GM12878 (cell line): ENCODE measurements around the gene ANAPC10. TPM values are rescaled to one million over a fixed set of nuclear protein-coding genes. Genes with fewer than 3 reads are reported as not detected.

Experiments
- ATAC-seq: fragments of 200-7000 bp; cut with Tn5 transposase; 3 replicates; pipeline ENCODE4 v1.9.1; 2020; ENCODE audit warnings: mild to moderate bottlenecking, moderate library complexity
- BruUV-seq: library from RNA; stranded (reverse); fragments of 400-500 nt; replicated peaks from 2 replicates; lab custom pipeline; 2021; lab: Mats Ljungman, UMichigan
- CTCF ChIA-PET: fragments of 300-600 bp; sonication (Branson Sonifier 250); formaldehyde crosslinking; extraction: SDS; loops from one replicate; lab custom pipeline; 2021; ENCODE audit warnings: inconsistent platforms; lab: Yijun Ruan, JAX
- POLR2A ChIA-PET: fragments of 350-600 bp; formaldehyde crosslinking; extraction: SDS; loops from one replicate; lab custom pipeline; 2021; ENCODE audit warnings: inconsistent platforms; lab: Charles Lee
- RAD21 ChIA-PET: fragments of 300-600 bp; sonication (Branson Sonifier 250); formaldehyde crosslinking; loops from one replicate; lab custom pipeline; 2023; ENCODE audit warnings: antibody characterized with exemption; ENCODE audit not compliant: unreplicated experiment; lab: Charles Lee
- SMC1A ChIA-PET: fragments of 300-600 bp; sonication (Branson Sonifier 250); formaldehyde crosslinking; loops from one replicate; lab custom pipeline; 2023; ENCODE audit not compliant: unreplicated experiment, uncharacterized antibody; lab: Charles Lee
- DNase-seq: peaks from one replicate; pipeline ENCODE4 v3.0.0-alpha.2; 2011; ENCODE audit warnings: low read depth, low spot score
- FAIRE-seq: peaks from 3 replicates; lab custom pipeline; 2011; peaks lifted over from hg19 to GRCh38; lab: Jason Lieb, UNC
- H2AFZ ChIP-seq: 2 replicates; pipeline ENCODE4 v1.6.0; 2011; ENCODE audit warnings: low read depth, low read length, control low read depth; ENCODE audit not compliant: control insufficient read depth
- H3K27ac ChIP-seq: 2 replicates; pipeline ENCODE4 v1.5.1; 2011; ENCODE audit warnings: control low read depth; ENCODE audit not compliant: control insufficient read depth, insufficient read depth
- H3K27me3 ChIP-seq, 2 experiments: replicated peaks in 1 of 2; 2 replicates each; pipeline versions ENCODE4 v1.6.0 to v1.6.1; 2011; ENCODE audit warnings: low read length in 1 of 2; ENCODE audit not compliant: control insufficient read depth in 2 of 2, insufficient read depth in 2 of 2
- H3K36me3 ChIP-seq, 2 experiments: 2 replicates each; pipeline ENCODE4 v1.5.1; 2011; ENCODE audit warnings: low read length in 1 of 2; ENCODE audit not compliant: control insufficient read depth in 2 of 2, insufficient read depth in 2 of 2
- H3K4me1 ChIP-seq: 2 replicates; pipeline ENCODE4 v1.6.1; 2011; ENCODE audit warnings: mild to moderate bottlenecking, low read length, moderate library complexity, mixed read lengths; ENCODE audit not compliant: control insufficient read depth, insufficient read depth
- H3K4me2 ChIP-seq: 2 replicates; pipeline ENCODE4 v1.6.0; 2011; ENCODE audit warnings: control low read depth; ENCODE audit not compliant: control insufficient read depth, insufficient read depth
- H3K4me3 ChIP-seq: fragments of 200-600 bp; sonication (generic); 2 replicates; pipeline ENCODE4 v1.5.1; 2016
- H3K79me2 ChIP-seq: 2 replicates; pipeline ENCODE4 v1.6.0; 2011; ENCODE audit warnings: low read length; ENCODE audit not compliant: control insufficient read depth, insufficient read depth
- H3K9ac ChIP-seq: 2 replicates; pipeline ENCODE4 v1.8.0; 2011; ENCODE audit warnings: low read length, control low read depth, mixed read lengths; ENCODE audit not compliant: control insufficient read depth, insufficient read depth
- H3K9me3 ChIP-seq: replicated peaks from 3 replicates; pipeline ENCODE4 v1.5.1; 2011; ENCODE audit warnings: mild to moderate bottlenecking, low read length; ENCODE audit not compliant: control insufficient read depth, insufficient read depth
- H4K20me1 ChIP-seq: 2 replicates; pipeline ENCODE4 v1.6.0; 2011; ENCODE audit not compliant: control insufficient read depth, insufficient read depth
- EED ChIP-seq: sonication (generic); IDR thresholded peaks from 2 replicates; pipeline ENCODE4 v1.6.1; 2016; ENCODE audit warnings: antibody characterized with exemption, low read depth
- IKZF2 ChIP-seq, 2 experiments: fragments of 450-650 bp; IDR thresholded peaks; 2 replicates each; pipeline ENCODE4 v1.6.1; 2017; ENCODE audit warnings: mild to moderate bottlenecking in 2 of 2, moderate library complexity in 2 of 2
- RAD21 ChIP-seq: IDR thresholded peaks from 2 replicates; pipeline ENCODE4 v1.6.1; 2011; ENCODE audit warnings: mild to moderate bottlenecking, low read depth, low read length, moderate library complexity; ENCODE audit not compliant: insufficient read depth
- SPI1 ChIP-seq: IDR thresholded peaks from 2 replicates; pipeline ENCODE4 v1.6.1; 2011; ENCODE audit warnings: low read depth, mild to moderate bottlenecking, low read length, moderate library complexity, borderline replicate concordance; ENCODE audit not compliant: insufficient read depth
- ZNF384 ChIP-seq: IDR thresholded peaks from 2 replicates; pipeline ENCODE4 v1.6.1; 2012; ENCODE audit warnings: low read depth, mild to moderate bottlenecking, low read length, improper control_type of control experiment, borderline replicate concordance
- WGBS: methylation state at CpG from one replicate; pipeline ENCODE4 v1.1.6; 2016; ENCODE audit warnings: low lambda C conversion rate; ENCODE audit not compliant: insufficient replicate concordance, insufficient coverage; ENCODE audit errors: missing lambda C conversion rate; 5-methylcytosine and 5-hydroxymethylcytosine counted together
- in situ Hi-C: fragments of 300-500 bp; cut with MboI; formaldehyde crosslinking; loops from 9 replicates; pipeline ENCODE4 v1.14.3; 2018; ENCODE audit warnings: mixed read lengths
- intact Hi-C: fragments of 100-400 bp; cut with micrococcal nuclease; formaldehyde crosslinking; loops from one replicate; pipeline ENCODE4 v1.14.2; 2022; ENCODE audit not compliant: unreplicated experiment
- polyA plus RNA-seq, 11 experiments: library from polyadenylated mRNA; depleted of rRNA in 4 of 11; unstranded in 6 of 11; stranded (reverse) in 5 of 11; fragments of >200 nt; fragmentation: Nextera tagmentation in 4 of 11; fragmentation: Illumina TruSeq in 1 of 11; extraction: Ambion mirVana in 4 of 11; extraction: Trizol in 1 of 11; gene quantifications; 1 replicate in 1 of 11; 2 replicates in 10 of 11; pipeline versions ENCODE4 v1.2.1 to v1.2.3, GENCODE V29; 2011 to 2016; ENCODE audit warnings: inconsistent platforms in 2 of 11, missing spikeins in 2 of 11, low read depth in 1 of 11
- total RNA-seq, 4 experiments: library from RNA; depleted of rRNA in 3 of 4; stranded (reverse); fragments of >200 nt in 3 of 4; fragmentation: Illumina TruSeq in 1 of 4; extraction: Trizol in 1 of 4; gene quantifications; 2 replicates each; pipeline versions ENCODE4 v1.2.1 to v1.2.3, GENCODE V29; 2013 to 2021
- TF ChIP-seq, protein P1 (sequence below): fragments of 450-650 bp; IDR thresholded peaks from 2 replicates; pipeline ENCODE4 v1.6.1; 2017; ENCODE audit warnings: low read depth, mild to moderate bottlenecking, moderate library complexity
- TF ChIP-seq, protein P2 (sequence below), 3 experiments: IDR thresholded peaks in 2 of 3; conservative IDR thresholded peaks in 1 of 3; 2 replicates each; pipeline ENCODE4 v1.5.1; 2011; ENCODE audit warnings: low read depth in 3 of 3, low read length in 3 of 3, mild to moderate bottlenecking in 3 of 3, control low read depth in 2 of 3, moderate library complexity in 2 of 3, inconsistent platforms in 1 of 3, mixed read lengths in 1 of 3; ENCODE audit not compliant: control insufficient read depth in 2 of 3, insufficient read depth in 1 of 3; ENCODE audit errors: extremely low read depth in 1 of 3
- TF ChIP-seq, protein P3 (sequence below): fragments of 450-650 bp; formaldehyde crosslinking; IDR thresholded peaks from 2 replicates; pipeline ENCODE4 v1.4.0; 2020; ENCODE audit warnings: mild to moderate bottlenecking, moderate library complexity

The ANAPC10 gene
- total and polyA plus RNA-seq, 10 of the 15 experiments (the other 5 are each of a cell fraction or from before 2014, with no cell fraction given) = 23.8 to 73.7 (median 48.5) TPM

DNA sequence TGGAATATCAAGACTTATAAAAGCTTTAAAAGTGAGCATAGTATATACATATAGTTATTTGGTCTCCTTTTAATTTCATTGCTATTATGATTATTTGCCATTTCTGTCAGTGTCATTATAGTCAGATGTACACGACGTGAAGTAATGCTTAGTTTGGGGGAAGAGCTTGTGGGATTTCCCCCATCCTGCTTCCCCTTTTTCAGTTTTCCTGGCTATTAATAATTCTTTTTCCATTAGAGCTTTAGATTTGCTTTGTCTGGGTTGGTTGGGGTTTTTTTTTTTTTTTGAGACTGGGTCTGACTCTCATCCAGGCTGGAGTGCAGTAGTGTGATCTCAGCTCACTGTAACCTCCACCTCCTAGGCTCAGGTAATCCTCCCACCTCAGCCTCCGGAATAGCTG is 5.5 kb upstream of the ANAPC10 start:
- Histone ChIP-seq H3K27ac (no peak overlapping the region; the same call in 1 of the 2 replicates), H4K20me1 (no peaks in the 10 kb centered on the region), H3K4me3 (0 out of 2 replicates have a peak overlapping the region, but pooled peaks have one; percentile 22), H3K9me3 (no peaks in the 10 kb centered on the region), H3K79me2 (peaks cover 68% of the 10 kb centered on the region), H3K4me2 (no peak overlapping the region; the same call in 1 of the 2 replicates), H3K9ac (no peak overlapping the region), H2AFZ (no peak overlapping the region), H3K4me1 (no peaks in the 10 kb centered on the region), H3K36me3 (peaks cover 0 to 6% of the 10 kb centered on the region in 2 experiments; a peak in 1 of 4 replicates), H3K27me3 (no peaks in the 10 kb centered on the region)
- intact Hi-C loops (no loop called here), in situ Hi-C loops (loop anchor here (25.0 kb wide), 1 partner anchor 1566 kb away; no protein-coding TSS in a partner anchor)
- TF ChIP-seq, protein P1, sequence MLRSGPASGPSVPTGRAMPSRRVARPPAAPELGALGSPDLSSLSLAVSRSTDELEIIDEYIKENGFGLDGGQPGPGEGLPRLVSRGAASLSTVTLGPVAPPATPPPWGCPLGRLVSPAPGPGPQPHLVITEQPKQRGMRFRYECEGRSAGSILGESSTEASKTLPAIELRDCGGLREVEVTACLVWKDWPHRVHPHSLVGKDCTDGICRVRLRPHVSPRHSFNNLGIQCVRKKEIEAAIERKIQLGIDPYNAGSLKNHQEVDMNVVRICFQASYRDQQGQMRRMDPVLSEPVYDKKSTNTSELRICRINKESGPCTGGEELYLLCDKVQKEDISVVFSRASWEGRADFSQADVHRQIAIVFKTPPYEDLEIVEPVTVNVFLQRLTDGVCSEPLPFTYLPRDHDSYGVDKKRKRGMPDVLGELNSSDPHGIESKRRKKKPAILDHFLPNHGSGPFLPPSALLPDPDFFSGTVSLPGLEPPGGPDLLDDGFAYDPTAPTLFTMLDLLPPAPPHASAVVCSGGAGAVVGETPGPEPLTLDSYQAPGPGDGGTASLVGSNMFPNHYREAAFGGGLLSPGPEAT = peak; percentile 49; the same call in 1 of the 2 replicates
- TF ChIP-seq IKZF2 (IDR thresholded peaks at IDR 0.05) (peak in 1 of 2 experiments; percentile 12; a peak in 2 of 4 replicates), EED (0 out of 2 replicates have a peak, but pooled peaks have one; percentile 25), RAD21 (no peak), SPI1 (peak; percentile 38; the same call in 1 of the 2 replicates), ZNF384 (0 out of 2 replicates have a peak, but pooled peaks have one; percentile 12)
- TF ChIP-seq, protein P2, sequence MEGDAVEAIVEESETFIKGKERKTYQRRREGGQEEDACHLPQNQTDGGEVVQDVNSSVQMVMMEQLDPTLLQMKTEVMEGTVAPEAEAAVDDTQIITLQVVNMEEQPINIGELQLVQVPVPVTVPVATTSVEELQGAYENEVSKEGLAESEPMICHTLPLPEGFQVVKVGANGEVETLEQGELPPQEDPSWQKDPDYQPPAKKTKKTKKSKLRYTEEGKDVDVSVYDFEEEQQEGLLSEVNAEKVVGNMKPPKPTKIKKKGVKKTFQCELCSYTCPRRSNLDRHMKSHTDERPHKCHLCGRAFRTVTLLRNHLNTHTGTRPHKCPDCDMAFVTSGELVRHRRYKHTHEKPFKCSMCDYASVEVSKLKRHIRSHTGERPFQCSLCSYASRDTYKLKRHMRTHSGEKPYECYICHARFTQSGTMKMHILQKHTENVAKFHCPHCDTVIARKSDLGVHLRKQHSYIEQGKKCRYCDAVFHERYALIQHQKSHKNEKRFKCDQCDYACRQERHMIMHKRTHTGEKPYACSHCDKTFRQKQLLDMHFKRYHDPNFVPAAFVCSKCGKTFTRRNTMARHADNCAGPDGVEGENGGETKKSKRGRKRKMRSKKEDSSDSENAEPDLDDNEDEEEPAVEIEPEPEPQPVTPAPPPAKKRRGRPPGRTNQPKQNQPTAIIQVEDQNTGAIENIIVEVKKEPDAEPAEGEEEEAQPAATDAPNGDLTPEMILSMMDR (IDR thresholded peaks at IDR 0.05 in 2 of 3, conservative IDR thresholded peaks at IDR 0.05 in 1 of 3; ENCODE audit: control insufficient read depth in 2 of 3, extremely low read depth in 1 of 3, insufficient read depth in 1 of 3, low read depth in 3 of 3, low read length in 3 of 3) = no peak
- TF ChIP-seq, protein P3, sequence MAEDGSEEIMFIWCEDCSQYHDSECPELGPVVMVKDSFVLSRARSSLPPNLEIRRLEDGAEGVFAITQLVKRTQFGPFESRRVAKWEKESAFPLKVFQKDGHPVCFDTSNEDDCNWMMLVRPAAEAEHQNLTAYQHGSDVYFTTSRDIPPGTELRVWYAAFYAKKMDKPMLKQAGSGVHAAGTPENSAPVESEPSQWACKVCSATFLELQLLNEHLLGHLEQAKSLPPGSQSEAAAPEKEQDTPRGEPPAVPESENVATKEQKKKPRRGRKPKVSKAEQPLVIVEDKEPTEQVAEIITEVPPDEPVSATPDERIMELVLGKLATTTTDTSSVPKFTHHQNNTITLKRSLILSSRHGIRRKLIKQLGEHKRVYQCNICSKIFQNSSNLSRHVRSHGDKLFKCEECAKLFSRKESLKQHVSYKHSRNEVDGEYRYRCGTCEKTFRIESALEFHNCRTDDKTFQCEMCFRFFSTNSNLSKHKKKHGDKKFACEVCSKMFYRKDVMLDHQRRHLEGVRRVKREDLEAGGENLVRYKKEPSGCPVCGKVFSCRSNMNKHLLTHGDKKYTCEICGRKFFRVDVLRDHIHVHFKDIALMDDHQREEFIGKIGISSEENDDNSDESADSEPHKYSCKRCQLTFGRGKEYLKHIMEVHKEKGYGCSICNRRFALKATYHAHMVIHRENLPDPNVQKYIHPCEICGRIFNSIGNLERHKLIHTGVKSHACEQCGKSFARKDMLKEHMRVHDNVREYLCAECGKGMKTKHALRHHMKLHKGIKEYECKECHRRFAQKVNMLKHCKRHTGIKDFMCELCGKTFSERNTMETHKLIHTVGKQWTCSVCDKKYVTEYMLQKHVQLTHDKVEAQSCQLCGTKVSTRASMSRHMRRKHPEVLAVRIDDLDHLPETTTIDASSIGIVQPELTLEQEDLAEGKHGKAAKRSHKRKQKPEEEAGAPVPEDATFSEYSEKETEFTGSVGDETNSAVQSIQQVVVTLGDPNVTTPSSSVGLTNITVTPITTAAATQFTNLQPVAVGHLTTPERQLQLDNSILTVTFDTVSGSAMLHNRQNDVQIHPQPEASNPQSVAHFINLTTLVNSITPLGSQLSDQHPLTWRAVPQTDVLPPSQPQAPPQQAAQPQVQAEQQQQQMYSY (CRISPR knock-in tag) = no peak
- POLR2A ChIA-PET = interaction anchor here (0.6 to 0.9 kb wide), 5 partner anchors 10 to 498 kb away, joined by 3 to 5 read pairs (median 3); no protein-coding TSS in a partner anchor
- DNase-seq (no peak), ATAC-seq (0 out of 3 replicates have a peak, but pooled peaks have one; percentile 4), FAIRE-seq (no peak)
- CTCF ChIA-PET = interaction anchor here (0.8 kb wide), 1 partner anchor 29 kb away, joined by 3 read pairs; no protein-coding TSS in a partner anchor
- 47% methylated on average over 3 of the region's 3 CpGs for WGBS
- SMC1A ChIA-PET = interaction anchor here (1.1 to 1.5 kb wide), 3 partner anchors 10 to 59 kb away, joined by 4 to 5 read pairs (median 5); no protein-coding TSS in a partner anchor
- no TSS peak for BruUV-seq
- RAD21 ChIA-PET = interaction anchor here (1.0 kb wide), 1 partner anchor 76 kb away, joined by 3 read pairs; no protein-coding TSS in a partner anchor
